Measurements from ENCODE around the gene HOXA4. TPM values are rescaled to one million over a fixed set of nuclear protein-coding genes. Genes with fewer than 3 reads are reported as not detected.

Gene HOXA4
- total RNA-seq, 2 experiments from 2014 or later, result 0.25 TPM; not detected in 1

GRCh38 chr7:27140126-27140857 is 9.7 kb upstream of the HOXA4 start:
- H3K36me3 Mint-ChIP-seq (ENCODE audit: low read depth), result no peaks in the 10 kb centered on the region
- H3K27me3 Mint-ChIP-seq, result peaks cover 29% of the 10 kb centered on the region
- H3K27ac Mint-ChIP-seq, result no peak overlapping the region
- ChIA-PET POLR2A (no interaction called here), CTCF (interaction anchor here (1.7 kb wide), 1 partner anchor 10 kb away, joined by 6 read pairs; no protein-coding TSS in a partner anchor)
- peaks cover 5% of the 10 kb centered on the region for H3K4me1 Mint-ChIP-seq (ENCODE audit: low read depth)
- ATAC-seq (no peak), DNase-seq (no peak)
- TF ChIP-seq, protein P1, sequence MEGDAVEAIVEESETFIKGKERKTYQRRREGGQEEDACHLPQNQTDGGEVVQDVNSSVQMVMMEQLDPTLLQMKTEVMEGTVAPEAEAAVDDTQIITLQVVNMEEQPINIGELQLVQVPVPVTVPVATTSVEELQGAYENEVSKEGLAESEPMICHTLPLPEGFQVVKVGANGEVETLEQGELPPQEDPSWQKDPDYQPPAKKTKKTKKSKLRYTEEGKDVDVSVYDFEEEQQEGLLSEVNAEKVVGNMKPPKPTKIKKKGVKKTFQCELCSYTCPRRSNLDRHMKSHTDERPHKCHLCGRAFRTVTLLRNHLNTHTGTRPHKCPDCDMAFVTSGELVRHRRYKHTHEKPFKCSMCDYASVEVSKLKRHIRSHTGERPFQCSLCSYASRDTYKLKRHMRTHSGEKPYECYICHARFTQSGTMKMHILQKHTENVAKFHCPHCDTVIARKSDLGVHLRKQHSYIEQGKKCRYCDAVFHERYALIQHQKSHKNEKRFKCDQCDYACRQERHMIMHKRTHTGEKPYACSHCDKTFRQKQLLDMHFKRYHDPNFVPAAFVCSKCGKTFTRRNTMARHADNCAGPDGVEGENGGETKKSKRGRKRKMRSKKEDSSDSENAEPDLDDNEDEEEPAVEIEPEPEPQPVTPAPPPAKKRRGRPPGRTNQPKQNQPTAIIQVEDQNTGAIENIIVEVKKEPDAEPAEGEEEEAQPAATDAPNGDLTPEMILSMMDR (IDR thresholded peaks at IDR 0.05), result no peak
- H3K4me3 Mint-ChIP-seq, result no peak overlapping the region
- intact Hi-C loops (cut with micrococcal nuclease), result no loop called here
- no peaks in the 10 kb centered on the region for H3K9me3 Mint-ChIP-seq

GRCh38 chr7:27139334-27140125 is 9.0 kb upstream of the HOXA4 start:
- CTCF ChIA-PET, result no interaction called here
- Mint-ChIP-seq H3K36me3 (ENCODE audit: low read depth) (no peaks in the 10 kb centered on the region), H3K4me3 (no peak overlapping the region), H3K4me1 (ENCODE audit: low read depth) (peaks cover 11% of the 10 kb centered on the region), H3K9me3 (no peaks in the 10 kb centered on the region), H3K27me3 (peaks cover 26% of the 10 kb centered on the region), H3K27ac (no peak overlapping the region)
- no peak for ATAC-seq
- intact Hi-C loops (cut with micrococcal nuclease), result no loop called here
- TF ChIP-seq, protein P1 (IDR thresholded peaks at IDR 0.05), result no peak
- POLR2A ChIA-PET, result no interaction called here
- DNase-seq, result no peak

- TF ChIP-seq, protein P1 (IDR thresholded peaks at IDR 0.05), result no peak
- H3K4me1 Mint-ChIP-seq (ENCODE audit: low read depth), result peaks cover 17% of the 10 kb centered on the region
- H3K4me3 Mint-ChIP-seq, result no peak overlapping the region
- POLR2A ChIA-PET, result no interaction called here
- DNase-seq (no peak), ATAC-seq (no peak)
- H3K27ac Mint-ChIP-seq, result no peak overlapping the region
- CTCF ChIA-PET, result no interaction called here
- H3K9me3 Mint-ChIP-seq, result no peaks in the 10 kb centered on the region
- peaks cover 27% of the 10 kb centered on the region for H3K27me3 Mint-ChIP-seq
- intact Hi-C loops (cut with micrococcal nuclease), result no loop called here
- no peaks in the 10 kb centered on the region for H3K36me3 Mint-ChIP-seq (ENCODE audit: low read depth)
Measured at GRCh38 chr7:27138985-27139333, 8.4 kb upstream of the HOXA4 start.

- intact Hi-C loops (cut with micrococcal nuclease), result no loop called here
- peaks cover 27% of the 10 kb centered on the region for H3K27me3 Mint-ChIP-seq
- TF ChIP-seq, protein P1 (IDR thresholded peaks at IDR 0.05), result no peak
- CTCF ChIA-PET, result no interaction called here
- H3K4me1 Mint-ChIP-seq (ENCODE audit: low read depth), result peaks cover 19% of the 10 kb centered on the region
- DNase-seq, result no peak
- no peak for ATAC-seq
- H3K9me3 Mint-ChIP-seq, result no peaks in the 10 kb centered on the region
- H3K27ac Mint-ChIP-seq, result no peak overlapping the region
- no peaks in the 10 kb centered on the region for H3K36me3 Mint-ChIP-seq (ENCODE audit: low read depth)
- H3K4me3 Mint-ChIP-seq, result no peak overlapping the region
- POLR2A ChIA-PET, result no interaction called here
Measured at GRCh38 chr7:27138472-27138871, 7.9 kb upstream of the HOXA4 start.

GRCh38 chr7:27137640-27138315 is 7.2 kb upstream of the HOXA4 start:
- H3K27me3 Mint-ChIP-seq, result peaks cover 32% of the 10 kb centered on the region
- ChIA-PET POLR2A (no interaction called here), CTCF (no interaction called here)
- H3K4me1 Mint-ChIP-seq (ENCODE audit: low read depth), result peaks cover 19% of the 10 kb centered on the region
- H3K4me3 Mint-ChIP-seq, result no peak overlapping the region
- intact Hi-C loops (cut with micrococcal nuclease), result no loop called here
- H3K36me3 Mint-ChIP-seq (ENCODE audit: low read depth), result no peaks in the 10 kb centered on the region
- DNase-seq, result no peak
- no peaks in the 10 kb centered on the region for H3K9me3 Mint-ChIP-seq
- no peak for ATAC-seq
- no peak overlapping the region for H3K27ac Mint-ChIP-seq
- TF ChIP-seq, protein P1 (IDR thresholded peaks at IDR 0.05), result no peak
